ENCODE measurements around the gene SMCHD1. TPM values are rescaled to one million over a fixed set of nuclear protein-coding genes. Genes with fewer than 3 reads are reported as not detected.

SMCHD1 gene
- polyA plus RNA-seq, 1 donor = 42.7 TPM

DNA sequence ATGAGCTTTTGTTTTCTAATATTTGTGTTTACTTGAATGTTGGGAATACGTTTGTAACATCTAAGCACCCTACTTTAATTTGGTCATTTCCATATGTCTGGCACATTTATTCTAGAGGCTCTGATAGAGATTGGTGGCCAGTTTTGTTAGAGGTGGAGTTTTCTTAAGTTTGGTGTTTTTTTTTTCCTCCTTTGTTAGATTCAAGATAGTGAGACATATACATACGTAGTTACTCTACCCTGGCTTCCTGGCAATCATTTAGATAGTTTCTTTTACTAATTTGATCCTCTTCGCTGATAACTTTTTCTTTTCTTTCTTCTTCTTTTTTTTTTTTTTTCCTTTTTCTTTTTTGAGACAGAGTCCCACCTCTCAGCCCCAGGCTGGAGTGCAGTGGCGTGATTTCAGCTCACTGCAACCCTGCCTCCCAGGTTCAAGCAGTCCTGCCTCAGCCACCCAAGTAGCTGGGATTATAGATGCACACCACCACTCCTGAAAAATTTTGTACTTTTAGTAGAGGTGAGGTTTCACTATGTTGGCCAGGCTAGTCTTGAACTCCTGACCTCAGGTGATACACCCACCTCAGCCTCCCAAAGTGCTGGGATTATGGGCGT is 26.6 kb downstream of the SMCHD1 start:
- H3K27ac ChIP-seq (ENCODE audit: low read length) = no peak overlapping the region
- 100% methylated on average over 2 of the region's 5 CpGs for WGBS (ENCODE audit: insufficient coverage, low lambda C conversion rate)

DNA sequence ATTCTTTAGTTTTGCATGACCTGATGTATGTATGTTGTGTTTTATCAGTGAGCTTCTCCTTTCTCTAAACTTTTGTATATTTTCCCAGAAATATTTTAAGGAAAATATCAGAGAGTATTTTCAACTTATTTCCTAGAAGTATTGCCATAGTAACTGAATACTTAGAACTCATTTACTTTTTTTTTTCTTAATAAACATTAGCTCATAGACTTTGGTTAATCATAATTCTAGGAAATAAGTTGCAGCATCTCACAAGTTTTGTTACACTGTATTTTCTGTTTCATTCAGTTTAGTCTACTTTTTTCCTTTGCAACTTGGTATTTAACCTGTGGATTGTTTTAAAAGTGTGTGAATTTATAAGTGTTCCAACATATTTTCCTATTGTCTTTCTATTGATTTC is 27.5 kb downstream of the SMCHD1 start:
- H3K4me1 ChIP-seq (ENCODE audit: control insufficient read depth, insufficient read depth, low read length) = no peaks in the 10 kb centered on the region
- H3K4me3 ChIP-seq (ENCODE audit: low read length) = no peak overlapping the region
- DNase-seq = no peak
- H3K27me3 ChIP-seq (ENCODE audit: control insufficient read depth, insufficient read depth, low read length) = no peaks in the 10 kb centered on the region
- peaks cover 34% of the 10 kb centered on the region for H3K36me3 ChIP-seq (ENCODE audit: control insufficient read depth, insufficient read depth, low read length)
- no peak overlapping the region for H3K27ac ChIP-seq (ENCODE audit: low read length)
- H3K9me3 ChIP-seq (ENCODE audit: control insufficient read depth, low read depth, low read length) = peaks cover 17% of the 10 kb centered on the region

More for the DNA sequence above, 26.6 kb downstream of the SMCHD1 start:
- peaks cover 32% of the 10 kb centered on the region for H3K36me3 ChIP-seq (ENCODE audit: control insufficient read depth, insufficient read depth, low read length)
- no peaks in the 10 kb centered on the region for H3K4me1 ChIP-seq (ENCODE audit: control insufficient read depth, insufficient read depth, low read length)
- peaks cover 11% of the 10 kb centered on the region for H3K9me3 ChIP-seq (ENCODE audit: control insufficient read depth, low read depth, low read length)
- no peak overlapping the region for H3K4me3 ChIP-seq (ENCODE audit: low read length)
- no peak for DNase-seq
- no peaks in the 10 kb centered on the region for H3K27me3 ChIP-seq (ENCODE audit: control insufficient read depth, insufficient read depth, low read length)

DNA sequence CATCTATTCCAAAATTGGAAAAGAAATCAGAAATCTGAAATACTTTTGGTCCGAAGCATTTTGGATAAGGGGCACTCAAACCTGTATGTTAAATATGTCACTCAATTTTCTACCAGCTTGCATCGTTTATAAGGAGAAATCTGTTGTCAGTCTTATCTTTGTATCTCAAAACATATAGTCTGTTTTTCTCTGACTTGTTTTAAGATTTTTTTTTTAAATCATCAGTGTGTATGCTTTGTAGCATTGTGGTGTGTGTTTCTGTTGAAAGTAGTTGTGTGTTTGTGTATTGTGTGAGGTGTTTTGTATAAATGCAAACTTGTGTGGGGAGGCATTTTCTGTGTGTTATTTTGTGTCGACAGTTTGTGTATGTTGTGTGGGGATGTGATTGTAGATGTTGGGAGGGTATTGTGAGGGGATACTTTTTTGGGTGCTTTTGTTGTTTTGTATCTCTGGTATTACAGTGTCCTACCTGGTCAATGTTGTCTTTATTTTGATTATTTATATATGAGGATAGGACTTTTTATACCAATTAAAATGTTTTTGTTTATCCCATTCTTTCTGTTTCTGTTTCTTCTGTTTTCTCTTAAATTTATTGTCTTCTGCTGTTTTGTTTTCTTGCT is 30.9 kb downstream of the SMCHD1 start:
- Histone ChIP-seq H3K27ac (ENCODE audit: low read length) (no peak overlapping the region), H3K36me3 (ENCODE audit: control insufficient read depth, insufficient read depth, low read length) (peaks cover 35% of the 10 kb centered on the region), H3K4me3 (ENCODE audit: low read length) (no peak overlapping the region), H3K9me3 (ENCODE audit: control insufficient read depth, low read depth, low read length) (peaks cover 17% of the 10 kb centered on the region), H3K4me1 (ENCODE audit: control insufficient read depth, insufficient read depth, low read length) (no peaks in the 10 kb centered on the region), H3K27me3 (ENCODE audit: control insufficient read depth, insufficient read depth, low read length) (no peaks in the 10 kb centered on the region)
- whole genome bisulfite sequencing (ENCODE audit: insufficient coverage, low lambda C conversion rate) = 100% methylated on average over 1 of the region's 3 CpGs
- no peak for DNase-seq

DNA sequence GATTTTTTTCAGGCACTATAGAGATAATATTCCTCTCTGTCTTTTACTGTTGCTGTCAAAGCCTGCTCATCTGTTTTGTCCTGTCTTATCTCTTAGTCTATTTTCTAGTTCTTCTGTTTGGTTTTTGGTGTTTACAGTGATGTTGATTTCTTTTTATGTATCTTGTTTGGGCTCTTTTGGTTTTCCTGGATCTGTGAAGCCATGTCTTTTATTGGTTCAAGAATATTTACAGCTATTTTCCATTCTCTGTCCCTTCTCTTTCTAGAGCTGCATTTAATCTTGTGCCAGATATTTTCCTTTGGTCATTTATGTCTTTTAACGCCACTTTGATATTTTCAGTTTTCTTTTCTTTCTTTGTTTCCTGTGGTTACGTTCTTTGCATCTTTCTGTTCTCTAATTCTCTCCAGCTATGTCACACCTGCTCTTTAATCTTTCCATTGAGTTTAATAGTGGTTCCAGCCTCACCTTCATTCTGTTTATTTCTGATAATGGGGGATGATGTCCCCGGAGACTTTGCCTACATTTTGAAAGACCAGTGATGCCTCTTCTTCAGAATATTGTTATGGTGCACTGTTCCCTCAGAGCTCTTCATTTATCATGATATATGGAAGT is 32.0 kb downstream of the SMCHD1 start:
- WGBS (ENCODE audit: insufficient coverage, low lambda C conversion rate) = 100% methylated on average over 2 of the region's 3 CpGs
- Histone ChIP-seq H3K4me1 (ENCODE audit: control insufficient read depth, insufficient read depth, low read length) (no peaks in the 10 kb centered on the region), H3K36me3 (ENCODE audit: control insufficient read depth, insufficient read depth, low read length) (peaks cover 41% of the 10 kb centered on the region), H3K27ac (ENCODE audit: low read length) (no peak overlapping the region), H3K27me3 (ENCODE audit: control insufficient read depth, insufficient read depth, low read length) (no peaks in the 10 kb centered on the region), H3K4me3 (ENCODE audit: low read length) (no peak overlapping the region), H3K9me3 (ENCODE audit: control insufficient read depth, low read depth, low read length) (peaks cover 17% of the 10 kb centered on the region)
- DNase-seq = no peak

DNA sequence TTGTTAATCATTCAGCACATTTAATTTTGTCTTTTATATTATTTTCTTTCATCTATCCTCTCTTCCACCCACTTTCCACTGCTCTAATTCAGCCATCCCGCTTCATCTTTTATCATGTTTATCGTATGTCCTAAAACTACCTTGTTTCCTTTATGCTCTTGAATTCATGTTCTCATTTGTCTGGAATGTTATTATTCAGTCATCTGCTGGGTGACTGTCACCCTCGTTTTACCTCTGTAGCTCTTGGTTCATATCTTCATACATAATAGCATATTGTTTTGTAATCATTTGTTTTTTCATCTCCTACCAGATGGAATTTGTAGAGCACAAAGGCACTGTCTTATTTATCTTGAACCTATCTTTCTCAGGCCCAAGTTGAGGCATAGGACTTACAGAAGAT is 37.0 kb downstream of the SMCHD1 start:
- 90% methylated on average over 3 of the region's 3 CpGs for WGBS (ENCODE audit: insufficient coverage, low lambda C conversion rate)
- peaks cover 1% of the 10 kb centered on the region for H3K9me3 ChIP-seq (ENCODE audit: control insufficient read depth, low read depth, low read length)

DNA sequence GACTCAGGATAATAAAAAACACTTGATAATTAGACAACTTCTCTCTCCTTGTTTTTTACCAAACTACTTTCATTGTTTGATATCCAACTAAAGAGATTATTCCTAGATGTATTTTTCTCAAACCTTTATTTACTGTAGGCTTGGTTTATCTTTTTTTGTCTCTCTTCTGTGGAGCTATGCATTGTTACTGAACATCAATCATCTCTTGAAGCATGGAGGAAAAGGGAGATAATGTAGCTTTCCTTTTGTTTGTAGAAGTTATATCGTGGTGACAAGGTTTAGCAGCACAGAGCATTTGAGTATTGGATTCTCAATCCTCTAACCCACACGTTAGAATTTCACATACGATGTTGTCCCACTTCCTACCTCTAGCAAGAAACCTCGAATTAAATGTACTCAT is 41.7 kb downstream of the SMCHD1 start:
- WGBS (ENCODE audit: insufficient coverage, low lambda C conversion rate) = 89% methylated on average over 2 of the region's 4 CpGs
- H3K9me3 ChIP-seq (ENCODE audit: control insufficient read depth, low read depth, low read length) = no peaks in the 10 kb centered on the region
- no peak overlapping the region for H3K4me3 ChIP-seq (ENCODE audit: low read length)
- no peaks in the 10 kb centered on the region for H3K27me3 ChIP-seq (ENCODE audit: control insufficient read depth, insufficient read depth, low read length)
- DNase-seq = no peak
- H3K4me1 ChIP-seq (ENCODE audit: control insufficient read depth, insufficient read depth, low read length) = no peaks in the 10 kb centered on the region
- peaks cover 51% of the 10 kb centered on the region for H3K36me3 ChIP-seq (ENCODE audit: control insufficient read depth, insufficient read depth, low read length)
- H3K27ac ChIP-seq (ENCODE audit: low read length) = no peak overlapping the region

More for the DNA sequence above, 37.0 kb downstream of the SMCHD1 start:
- DNase-seq = no peak
- Histone ChIP-seq H3K4me1 (ENCODE audit: control insufficient read depth, insufficient read depth, low read length) (no peaks in the 10 kb centered on the region), H3K27ac (ENCODE audit: low read length) (no peak overlapping the region), H3K36me3 (ENCODE audit: control insufficient read depth, insufficient read depth, low read length) (peaks cover 56% of the 10 kb centered on the region), H3K4me3 (ENCODE audit: low read length) (no peak overlapping the region), H3K27me3 (ENCODE audit: control insufficient read depth, insufficient read depth, low read length) (no peaks in the 10 kb centered on the region)

DNA sequence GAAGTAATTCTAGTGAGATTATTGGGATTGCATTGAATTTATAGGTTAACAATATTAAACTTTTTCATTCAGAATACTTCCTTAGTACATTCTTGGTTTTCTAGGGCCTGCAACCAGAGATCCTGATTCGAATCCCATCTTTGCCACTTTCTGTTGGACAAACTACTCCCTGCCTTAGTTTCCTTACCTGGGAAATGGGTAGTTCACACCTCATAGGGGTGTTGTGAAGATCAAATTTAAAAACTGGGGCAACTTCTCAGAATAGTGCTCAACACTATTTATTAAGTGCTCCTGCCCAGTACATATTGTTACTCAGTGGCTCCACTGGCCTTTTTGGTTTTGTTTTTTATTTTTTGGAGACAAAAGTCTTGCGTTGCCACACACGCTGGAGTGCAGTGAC is 43.5 kb downstream of the SMCHD1 start:
- H3K27me3 ChIP-seq (ENCODE audit: control insufficient read depth, insufficient read depth, low read length) = no peaks in the 10 kb centered on the region
- H3K4me3 ChIP-seq (ENCODE audit: low read length) = no peak overlapping the region
- H3K36me3 ChIP-seq (ENCODE audit: control insufficient read depth, insufficient read depth, low read length) = peaks cover 48% of the 10 kb centered on the region
- 100% methylated on average over 1 of the region's 3 CpGs for WGBS (ENCODE audit: insufficient coverage, low lambda C conversion rate)
- H3K27ac ChIP-seq (ENCODE audit: low read length) = no peak overlapping the region
- no peaks in the 10 kb centered on the region for H3K4me1 ChIP-seq (ENCODE audit: control insufficient read depth, insufficient read depth, low read length)
- no peak for DNase-seq
- no peaks in the 10 kb centered on the region for H3K9me3 ChIP-seq (ENCODE audit: control insufficient read depth, low read depth, low read length)

DNA sequence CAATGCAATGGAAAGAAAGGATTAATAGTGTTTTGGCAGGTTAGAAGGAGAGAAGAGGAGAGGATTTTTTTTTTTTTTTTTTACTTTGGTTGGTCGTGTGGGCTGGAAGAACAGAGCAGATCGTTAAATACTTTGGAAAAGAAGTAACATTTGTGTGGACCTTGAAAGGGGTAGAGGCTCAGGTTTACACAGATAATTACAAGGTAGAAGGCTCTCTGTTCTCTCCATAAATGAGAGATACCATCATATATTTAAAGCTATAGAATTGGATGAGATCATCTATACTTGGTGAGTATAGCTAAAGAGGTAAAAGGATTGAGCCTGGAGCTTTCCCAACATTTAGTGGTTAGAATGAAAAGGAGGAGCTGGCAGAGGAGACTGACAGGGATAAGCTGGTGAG is 49.0 kb downstream of the SMCHD1 start:
- Histone ChIP-seq H3K36me3 (ENCODE audit: control insufficient read depth, insufficient read depth, low read length) (peaks cover 54% of the 10 kb centered on the region), H3K4me1 (ENCODE audit: control insufficient read depth, insufficient read depth, low read length) (no peaks in the 10 kb centered on the region), H3K9me3 (ENCODE audit: control insufficient read depth, low read depth, low read length) (no peaks in the 10 kb centered on the region), H3K4me3 (ENCODE audit: low read length) (no peak overlapping the region), H3K27ac (ENCODE audit: low read length) (no peak overlapping the region), H3K27me3 (ENCODE audit: control insufficient read depth, insufficient read depth, low read length) (no peaks in the 10 kb centered on the region)
- DNase-seq = no peak
- no CpG with 5 or more reads among the region's 2 CpGs for WGBS (ENCODE audit: insufficient coverage, low lambda C conversion rate)

DNA sequence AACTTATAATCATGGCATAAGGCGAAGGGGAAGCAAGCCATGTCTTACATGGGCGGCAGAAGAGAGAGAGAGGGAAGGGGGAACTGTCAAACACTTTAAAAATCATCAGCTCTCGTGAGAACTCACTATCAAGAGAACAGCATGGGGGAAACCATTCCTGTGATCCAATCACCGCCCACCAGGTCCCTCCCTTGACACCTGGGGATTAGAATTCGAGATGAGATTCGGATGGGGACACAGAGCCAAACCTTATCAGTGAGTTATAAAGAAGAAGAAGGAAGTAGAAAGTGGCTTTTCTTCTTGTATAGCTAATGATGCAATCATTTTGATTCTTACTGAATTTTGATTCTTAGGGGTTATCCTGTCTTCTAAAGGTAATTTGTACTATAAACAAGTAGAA is 51.4 kb downstream of the SMCHD1 start:
- peaks cover 55% of the 10 kb centered on the region for H3K36me3 ChIP-seq (ENCODE audit: control insufficient read depth, insufficient read depth, low read length)
- WGBS (ENCODE audit: insufficient coverage, low lambda C conversion rate) = no CpG with 5 or more reads among the region's 6 CpGs

DNA sequence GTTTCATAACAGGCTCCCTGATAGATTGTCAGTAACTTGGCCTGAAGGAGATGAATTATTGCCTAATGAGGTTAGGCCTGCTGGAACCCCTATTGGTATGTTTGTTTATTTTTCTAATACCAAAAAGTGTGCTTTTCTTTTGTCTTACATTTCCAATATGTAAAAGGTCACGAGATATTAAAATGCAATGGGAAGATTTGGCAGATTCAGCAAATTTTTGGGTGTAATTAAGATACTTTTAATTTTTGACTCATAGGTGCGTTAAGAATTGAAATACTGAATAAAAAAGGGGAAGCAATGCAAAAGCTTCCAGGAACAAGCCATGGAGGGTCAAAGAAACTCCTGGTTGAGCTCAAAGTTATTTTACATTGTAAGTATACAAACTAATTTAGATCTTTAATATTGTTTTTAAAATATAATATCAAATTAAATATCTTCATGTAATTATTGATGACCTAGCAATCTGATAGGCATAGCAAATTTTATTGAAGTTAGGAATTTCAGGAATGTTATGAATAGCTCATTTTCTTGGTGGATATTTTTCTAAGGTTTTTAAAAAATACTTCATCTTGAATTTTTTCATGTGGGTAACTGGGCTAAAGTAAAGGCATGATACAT is 52.1 kb downstream of the SMCHD1 start:
- no peaks in the 10 kb centered on the region for H3K27me3 ChIP-seq (ENCODE audit: control insufficient read depth, insufficient read depth, low read length)
- H3K9me3 ChIP-seq (ENCODE audit: control insufficient read depth, low read depth, low read length) = no peaks in the 10 kb centered on the region
- peaks cover 55% of the 10 kb centered on the region for H3K36me3 ChIP-seq (ENCODE audit: control insufficient read depth, insufficient read depth, low read length)
- DNase-seq = no peak
- WGBS (ENCODE audit: insufficient coverage, low lambda C conversion rate) = 94% methylated on average over 2 of the region's 2 CpGs
- no peaks in the 10 kb centered on the region for H3K4me1 ChIP-seq (ENCODE audit: control insufficient read depth, insufficient read depth, low read length)
- no peak overlapping the region for H3K27ac ChIP-seq (ENCODE audit: low read length)
- H3K4me3 ChIP-seq (ENCODE audit: low read length) = no peak overlapping the region

More for the DNA sequence above, 51.4 kb downstream of the SMCHD1 start:
- no peaks in the 10 kb centered on the region for H3K27me3 ChIP-seq (ENCODE audit: control insufficient read depth, insufficient read depth, low read length)
- no peaks in the 10 kb centered on the region for H3K4me1 ChIP-seq (ENCODE audit: control insufficient read depth, insufficient read depth, low read length)
- no peak overlapping the region for H3K4me3 ChIP-seq (ENCODE audit: low read length)
- no peak for DNase-seq
- H3K27ac ChIP-seq (ENCODE audit: low read length) = no peak overlapping the region
- H3K9me3 ChIP-seq (ENCODE audit: control insufficient read depth, low read depth, low read length) = no peaks in the 10 kb centered on the region
